ENCODE results near the gene FABP3.

DNA sequence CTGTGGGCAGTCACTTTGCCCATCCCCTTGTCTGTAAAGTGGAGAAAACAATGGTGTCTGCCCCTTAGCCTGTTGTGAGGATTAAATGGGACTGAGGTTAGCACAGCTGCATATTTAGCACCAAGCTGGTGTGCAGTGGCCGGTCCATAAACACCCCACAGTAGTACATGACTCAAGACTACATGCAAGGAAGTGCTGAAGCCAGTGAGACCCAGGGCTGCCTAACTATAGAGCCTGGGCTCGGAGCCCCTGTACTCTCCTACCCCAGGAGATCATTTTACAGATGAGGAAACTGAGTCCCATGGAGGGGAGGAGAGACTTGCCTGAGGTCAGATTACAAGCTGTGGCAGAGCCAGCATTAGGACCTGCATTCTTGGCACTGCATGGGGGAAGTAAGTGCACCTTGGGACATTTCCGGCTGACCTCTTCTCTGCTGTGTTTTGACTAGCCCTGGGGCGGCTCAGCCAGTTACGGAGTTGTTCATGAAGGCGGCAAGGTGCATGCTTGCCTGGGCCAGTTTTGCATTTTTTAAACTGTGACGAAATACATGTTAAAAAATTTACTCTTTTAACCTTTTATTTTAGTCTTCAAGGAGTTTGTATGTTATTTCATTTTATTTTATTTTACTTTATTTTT lies 43.3 kb upstream of the FABP3 start:
- TF ChIP-seq POLR2AphosphoS5 (IDR thresholded peaks at IDR 0.05) (peak in 1 of 3 donors; percentile 76), EP300 (IDR thresholded peaks at IDR 0.05) (no peak), POLR2A (IDR thresholded peaks at IDR 0.05) (no peak)
- TF ChIP-seq, protein P1, sequence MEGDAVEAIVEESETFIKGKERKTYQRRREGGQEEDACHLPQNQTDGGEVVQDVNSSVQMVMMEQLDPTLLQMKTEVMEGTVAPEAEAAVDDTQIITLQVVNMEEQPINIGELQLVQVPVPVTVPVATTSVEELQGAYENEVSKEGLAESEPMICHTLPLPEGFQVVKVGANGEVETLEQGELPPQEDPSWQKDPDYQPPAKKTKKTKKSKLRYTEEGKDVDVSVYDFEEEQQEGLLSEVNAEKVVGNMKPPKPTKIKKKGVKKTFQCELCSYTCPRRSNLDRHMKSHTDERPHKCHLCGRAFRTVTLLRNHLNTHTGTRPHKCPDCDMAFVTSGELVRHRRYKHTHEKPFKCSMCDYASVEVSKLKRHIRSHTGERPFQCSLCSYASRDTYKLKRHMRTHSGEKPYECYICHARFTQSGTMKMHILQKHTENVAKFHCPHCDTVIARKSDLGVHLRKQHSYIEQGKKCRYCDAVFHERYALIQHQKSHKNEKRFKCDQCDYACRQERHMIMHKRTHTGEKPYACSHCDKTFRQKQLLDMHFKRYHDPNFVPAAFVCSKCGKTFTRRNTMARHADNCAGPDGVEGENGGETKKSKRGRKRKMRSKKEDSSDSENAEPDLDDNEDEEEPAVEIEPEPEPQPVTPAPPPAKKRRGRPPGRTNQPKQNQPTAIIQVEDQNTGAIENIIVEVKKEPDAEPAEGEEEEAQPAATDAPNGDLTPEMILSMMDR (IDR thresholded peaks at IDR 0.05) = no peak
